Gastroesophageal sphincter (tissue), 2 donors: ENCODE results near the gene LMOD1.

Experiments used
- EP300 ChIP-seq: sonication (generic); formaldehyde crosslinking; IDR thresholded peaks from one replicate; pipeline ENCODE4 v1.6.1; 2017; ENCODE audit warnings: antibody characterized with exemption, mild to moderate bottlenecking
- POLR2A ChIP-seq, 2 donors: fragments of 450-650 bp; IDR thresholded peaks; one replicate each; pipeline ENCODE4 v1.6.1; 2017; ENCODE audit warnings: antibody characterized with exemption in 2 of 2, mild to moderate bottlenecking in 2 of 2, moderate library complexity in 1 of 2

DNA sequence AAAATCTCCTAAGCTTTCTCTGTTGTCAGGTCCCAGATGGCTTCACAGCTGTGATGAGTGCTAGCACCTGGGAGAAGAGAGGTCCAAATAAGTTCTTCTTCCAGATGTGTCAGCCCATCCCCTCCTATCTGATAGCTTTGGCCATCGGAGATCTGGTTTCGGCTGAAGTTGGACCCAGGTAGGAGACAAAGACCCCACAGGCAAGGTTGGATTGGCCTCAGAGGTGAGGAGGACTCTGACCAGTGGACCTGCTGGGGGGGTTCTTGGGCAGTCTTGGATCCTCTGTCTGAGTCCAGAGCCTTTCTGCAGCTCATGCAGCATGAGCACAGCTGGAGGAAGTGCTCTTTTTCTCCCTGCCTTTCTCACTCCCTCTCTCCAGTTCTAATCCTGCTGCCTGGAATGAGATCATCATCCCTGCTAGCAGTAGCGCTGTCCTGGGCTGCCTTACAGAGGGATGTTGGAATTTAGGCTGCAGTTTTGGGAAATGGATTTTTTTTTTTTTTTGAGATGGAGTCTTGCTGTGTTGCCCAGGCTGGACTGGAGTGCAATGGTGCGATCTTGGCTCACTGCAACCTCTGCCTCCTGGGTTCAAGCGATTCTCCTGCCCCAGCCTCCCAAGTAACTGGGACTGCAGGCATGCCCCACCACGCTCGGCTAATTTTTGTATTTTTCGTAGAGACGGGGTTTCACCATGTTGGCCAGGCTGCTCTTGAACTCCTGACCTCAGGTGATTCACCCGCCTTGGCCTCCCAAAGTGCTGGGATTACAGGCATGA, 43.2 kb upstream of the LMOD1 start:
- TF ChIP-seq EP300 (no peak), POLR2A (IDR thresholded peaks at IDR 0.05) (no peak)
